HG02943 (cell line): Measurements from ENCODE around the gene SELL.
A peak's percentile ranks its signal among the peaks of the same experiment; 100 is the strongest.
"Not testable (repeated sequence)": the region's sequence is repeated elsewhere in the genome, so short reads cannot be mapped to it uniquely, and the experiment has no call there.

Experiments
- ATAC-seq: cut with Tn5 transposase; IDR thresholded peaks from one replicate; pipeline ENCODE4 v1.9.1; 2021; ENCODE audit warnings: mild to moderate bottlenecking, low read depth, moderate library complexity; ENCODE audit not compliant: unreplicated experiment

The SELL gene

DNA sequence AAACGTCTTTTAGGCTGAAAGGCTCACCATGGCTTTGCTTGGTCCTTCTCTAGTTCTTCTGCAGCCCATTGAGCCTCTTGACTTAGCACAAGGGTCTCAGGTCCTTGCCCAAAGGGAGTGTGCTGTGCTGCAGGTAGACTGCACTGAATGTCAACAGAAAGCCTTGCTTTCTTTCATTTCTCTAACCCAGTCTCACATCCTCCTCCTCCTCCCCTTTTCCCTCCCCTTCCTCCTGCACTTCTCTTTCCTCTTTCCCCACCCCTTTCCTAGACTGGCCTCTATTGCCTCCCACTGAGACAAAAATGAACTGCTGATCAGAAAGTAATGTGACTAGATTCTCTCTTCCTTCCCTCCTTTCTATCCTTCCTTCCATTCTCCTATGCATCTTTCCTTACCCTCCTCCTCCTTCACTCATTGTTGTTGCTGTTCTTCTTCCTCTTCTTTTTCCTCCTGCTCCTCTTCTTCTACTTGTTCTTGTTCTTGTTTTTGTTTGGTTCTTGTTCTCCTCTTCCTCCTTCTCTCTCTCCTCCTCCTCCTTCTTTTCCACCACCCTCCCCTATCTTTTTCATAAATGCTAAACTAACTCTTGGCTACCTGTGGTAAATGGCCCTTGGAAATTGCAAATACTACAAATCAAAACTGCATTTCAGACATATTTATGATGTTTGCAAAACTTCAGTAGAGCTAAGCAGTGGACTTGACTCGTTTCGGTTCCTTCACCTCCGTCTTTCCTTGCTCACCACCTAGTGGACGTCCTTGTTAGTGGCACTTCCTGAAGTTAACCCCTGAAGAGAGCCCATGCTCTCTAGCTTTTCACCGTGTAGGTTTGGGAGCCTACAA lies at the start of gene SELL:
SELL (minus strand) TSS at position 152 of the 840 bp plus-strand sequence; CDS start at position 30, 122 bp downstream.
- peak; percentile 72 for ATAC-seq

DNA sequence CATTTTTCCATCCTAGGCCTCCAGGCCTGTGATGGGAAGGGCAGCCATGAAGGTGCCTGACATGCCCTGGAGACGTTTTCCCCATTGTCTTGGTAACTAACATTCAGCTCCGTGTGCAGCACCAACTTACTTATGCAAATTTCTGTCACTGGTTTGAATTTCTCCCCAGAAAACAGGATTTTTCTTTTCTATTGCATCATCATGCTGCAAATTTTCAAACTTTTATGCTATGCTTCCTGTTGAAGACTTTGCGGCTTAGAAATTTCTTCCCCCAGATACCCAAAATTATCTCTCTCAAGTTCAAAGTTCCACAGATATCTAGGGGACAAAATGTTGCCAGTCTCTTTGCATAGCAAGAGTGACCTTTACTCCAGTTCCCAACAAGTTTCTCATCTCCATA lies 47.6 kb upstream of the SELL start:
- no peak for ATAC-seq

DNA sequence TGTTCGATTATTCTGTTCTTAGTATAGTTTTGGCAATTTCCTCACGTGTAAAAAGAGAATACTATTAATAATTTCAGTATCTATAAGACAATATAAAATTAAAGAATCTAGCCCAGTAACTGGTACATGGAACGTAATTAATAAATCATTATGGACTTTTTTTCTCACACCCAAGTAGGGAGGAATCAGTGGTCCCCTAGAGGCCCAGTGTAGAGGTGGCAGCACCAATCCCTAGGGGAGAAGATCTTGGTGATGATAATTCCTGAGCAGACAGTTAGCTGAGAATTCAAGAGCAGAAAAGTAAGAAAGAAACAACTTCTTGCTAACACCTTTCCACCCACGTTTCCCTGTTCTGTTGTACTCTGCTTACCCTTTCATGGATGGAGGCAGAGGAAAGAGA lies 42.1 kb upstream of the SELL start:
- no peak for ATAC-seq

DNA sequence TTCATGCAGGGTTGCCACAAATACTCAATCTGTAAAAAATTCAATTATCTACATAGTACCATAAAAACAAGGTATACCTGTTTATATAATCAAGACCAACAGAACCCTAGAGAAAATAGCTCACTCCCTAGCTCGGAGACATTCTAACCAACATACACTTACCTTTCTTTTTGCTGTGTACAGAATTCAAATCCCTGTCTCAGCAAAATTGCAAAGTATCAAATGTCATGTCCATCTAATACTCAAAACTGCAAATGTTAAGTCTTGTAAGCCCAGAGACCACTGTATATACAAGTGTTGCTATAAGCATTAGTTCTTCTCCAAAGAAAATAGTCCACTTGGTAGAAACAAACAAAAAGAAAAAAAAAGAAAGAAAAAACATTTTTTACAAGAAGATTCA lies 38.6 kb upstream of the SELL start:
- ATAC-seq: no peak

DNA sequence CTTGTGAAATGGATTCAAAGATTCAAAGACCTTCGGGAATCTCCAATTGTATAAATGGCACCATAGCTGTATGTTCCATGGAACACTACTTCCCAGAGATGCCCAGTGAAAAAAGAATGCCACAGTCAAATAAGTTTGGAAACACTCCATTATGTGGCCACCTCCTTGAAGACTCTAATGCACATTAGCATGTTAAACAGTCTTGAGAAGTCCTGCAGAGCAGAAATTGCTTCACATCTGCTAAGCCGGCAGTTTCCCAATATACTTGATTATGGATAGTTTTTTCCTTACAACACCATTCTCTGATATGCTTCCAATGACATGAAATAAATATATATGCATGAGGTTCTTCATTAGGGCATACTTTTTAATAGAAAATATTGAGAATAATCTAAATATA lies 35.1 kb upstream of the SELL start:
- no peak for ATAC-seq

DNA sequence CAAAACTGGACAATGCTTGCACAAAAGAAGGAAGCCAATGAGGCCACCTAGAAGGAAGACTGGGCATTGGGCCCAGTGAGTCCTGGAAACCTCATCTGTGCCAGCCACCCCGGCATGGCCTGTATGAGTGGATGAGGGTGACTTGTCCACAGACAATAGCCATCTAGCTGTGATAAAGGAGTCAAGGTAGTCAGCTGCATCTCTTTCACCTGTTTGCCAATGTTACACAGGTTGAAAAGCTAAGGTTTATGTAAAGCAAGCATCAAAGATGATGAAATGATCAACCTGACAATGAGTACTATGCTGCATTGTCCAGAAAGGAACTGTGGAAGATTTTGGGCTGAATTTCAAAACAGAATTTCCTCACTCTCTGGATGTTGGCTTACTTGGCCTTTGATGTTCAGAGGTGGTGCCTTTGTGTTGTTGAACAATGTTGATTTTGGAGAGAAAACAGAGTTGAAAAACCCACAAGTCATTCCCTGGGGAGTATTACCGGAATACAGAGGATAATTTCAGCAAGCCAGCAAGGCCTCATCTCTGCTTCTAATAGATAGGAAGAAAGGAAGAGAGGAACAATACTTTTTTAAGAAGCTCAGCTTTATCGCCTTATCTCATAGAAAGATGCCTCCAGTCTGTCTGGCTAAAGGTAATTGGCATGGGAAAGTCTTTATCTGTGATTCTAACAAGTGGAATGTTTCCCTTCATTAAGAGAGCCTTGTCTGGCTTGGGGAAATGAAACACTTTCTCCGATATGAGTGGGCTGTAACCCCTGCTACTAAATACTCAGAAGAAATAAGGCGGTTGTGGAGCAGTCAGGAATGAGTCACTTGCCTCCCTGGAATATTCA lies 33.8 kb upstream of the SELL start:
- ATAC-seq: no peak

DNA sequence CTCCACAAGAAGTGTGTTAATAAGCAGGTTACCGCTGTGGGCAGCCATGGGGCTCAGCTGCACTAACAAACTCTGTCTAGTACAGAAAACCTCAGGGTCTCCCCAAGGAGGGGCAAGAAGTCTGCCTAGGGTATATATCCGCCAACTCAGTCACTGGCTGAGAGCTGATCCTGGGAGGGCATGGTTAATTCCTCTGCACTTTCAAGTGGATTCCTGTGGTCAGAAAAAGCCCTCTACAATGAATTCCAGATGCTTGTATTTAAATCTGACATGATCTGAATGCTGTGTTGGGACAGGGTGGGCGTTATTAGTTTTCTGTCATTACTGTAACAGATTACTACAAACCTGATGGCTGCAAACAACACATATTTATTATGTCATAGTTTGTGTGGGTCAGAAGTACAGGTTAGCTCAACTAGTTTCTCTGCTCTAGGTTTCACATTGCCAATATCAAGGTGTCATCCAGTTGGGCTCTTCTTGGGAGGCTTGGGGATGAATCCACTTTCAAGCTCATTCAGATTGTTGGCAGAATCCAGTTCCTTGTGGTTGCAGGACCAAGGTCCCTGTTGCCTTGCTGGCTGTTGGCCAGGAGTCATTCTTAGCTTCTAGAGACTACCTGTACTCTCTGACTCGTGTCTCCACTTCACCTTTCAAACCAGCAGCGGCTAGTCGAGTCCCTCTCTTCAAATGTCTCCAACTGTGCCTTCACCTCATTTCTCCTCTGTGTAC lies 30.4 kb upstream of the SELL start:
- ATAC-seq: no peak

DNA sequence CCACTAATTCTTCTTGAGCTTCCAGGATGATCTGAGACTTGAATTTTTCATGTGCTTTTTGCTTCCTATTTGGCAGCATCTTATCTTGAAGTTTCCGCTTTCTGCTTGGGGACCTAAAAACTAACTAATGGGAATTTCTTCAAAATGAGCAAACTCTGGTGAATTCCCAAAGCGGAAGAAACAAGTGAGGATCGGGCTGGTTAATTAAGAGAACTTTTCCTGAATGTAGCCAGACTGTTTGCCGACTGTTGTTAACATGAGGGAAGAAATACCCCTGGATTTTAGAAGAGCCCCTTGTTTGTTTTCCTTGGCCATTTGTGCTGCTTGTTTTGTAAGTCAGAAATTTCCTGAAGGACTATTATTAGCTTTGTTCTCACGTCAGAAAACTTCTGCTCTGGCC lies 28.6 kb upstream of the SELL start:
- no peak for ATAC-seq

DNA sequence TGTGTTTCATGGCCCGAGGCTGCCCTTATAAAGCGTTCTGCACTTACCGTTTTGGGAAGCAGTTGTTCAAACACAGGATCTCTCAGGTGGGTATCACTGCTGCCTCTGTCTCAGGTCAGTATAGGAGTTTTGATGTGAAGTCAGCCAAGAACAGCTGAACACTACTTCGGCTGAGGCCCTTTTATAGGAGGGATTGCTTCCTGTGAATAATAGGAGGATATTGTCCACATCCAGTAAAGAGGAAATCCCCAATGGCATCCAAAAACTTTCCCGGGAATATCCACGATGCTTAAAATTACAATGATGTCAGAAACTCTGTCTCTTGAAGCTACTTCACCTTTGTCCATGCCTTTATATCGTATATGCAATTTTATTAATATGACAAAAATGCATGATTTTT lies 22.5 kb upstream of the SELL start, which contains the start of gene SELE:
SELE (minus strand) TSS at position 156 of the 400 bp plus-strand sequence. CDS start 467 bp downstream, outside the sequence.
- no peak for ATAC-seq

DNA sequence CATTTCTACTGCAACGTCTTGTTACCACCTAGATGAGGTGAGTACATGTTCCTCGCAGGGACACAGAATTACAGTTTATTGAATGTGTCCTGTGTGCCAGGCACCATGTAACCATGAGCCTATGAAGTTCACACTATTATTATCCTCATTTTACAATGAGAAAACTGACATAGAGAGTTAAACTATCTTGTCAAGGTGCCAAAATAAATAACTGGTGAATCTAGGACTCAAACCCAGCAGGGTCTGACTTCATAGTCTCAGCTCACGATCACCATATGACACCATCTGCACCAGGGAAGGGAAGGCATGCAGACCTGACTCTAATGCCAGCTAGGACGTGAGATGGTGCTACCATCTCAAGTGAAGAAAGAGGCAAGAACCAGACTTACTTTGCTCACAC lies 20.0 kb upstream of the SELL start:
- ATAC-seq: no peak

DNA sequence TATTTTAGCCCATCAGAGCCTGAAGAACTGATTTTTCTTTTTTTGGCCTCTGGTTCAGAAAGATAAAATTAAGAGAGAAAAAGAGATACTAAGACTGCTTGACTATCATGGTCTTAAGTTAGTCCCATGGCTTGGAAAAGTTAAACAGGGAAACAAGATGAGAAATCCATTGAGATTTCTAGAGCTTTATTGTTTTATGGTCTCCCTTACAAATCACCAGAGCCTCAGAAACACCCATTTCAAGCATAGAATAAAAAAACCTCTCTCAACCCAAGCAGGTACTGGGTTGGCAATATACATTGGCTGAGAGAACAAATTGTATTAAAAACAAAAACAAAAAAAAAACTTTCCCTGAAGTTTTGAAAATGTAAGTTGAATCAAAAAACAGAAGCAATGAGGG lies 18.6 kb upstream of the SELL start:
- ATAC-seq: no peak

DNA sequence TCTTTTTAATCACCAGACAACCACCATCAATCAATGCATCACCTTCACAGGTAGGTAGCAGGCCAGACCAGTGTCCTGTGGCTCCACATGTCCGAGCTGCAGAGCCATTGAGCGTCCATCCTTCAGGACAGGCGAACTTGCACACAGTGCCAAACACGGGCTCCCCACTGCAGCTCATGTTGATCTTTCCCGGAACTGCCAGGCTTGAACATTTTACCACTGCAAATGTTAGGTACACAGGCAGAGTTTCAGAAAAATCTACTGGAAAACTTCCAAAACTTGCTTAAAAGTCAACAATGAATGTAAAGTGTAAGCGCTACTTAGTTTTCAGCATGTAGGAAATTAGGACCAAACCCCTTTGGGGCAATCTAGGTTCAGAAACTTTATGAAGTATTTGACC lies 15.9 kb upstream of the SELL start:
- no peak for ATAC-seq

DNA sequence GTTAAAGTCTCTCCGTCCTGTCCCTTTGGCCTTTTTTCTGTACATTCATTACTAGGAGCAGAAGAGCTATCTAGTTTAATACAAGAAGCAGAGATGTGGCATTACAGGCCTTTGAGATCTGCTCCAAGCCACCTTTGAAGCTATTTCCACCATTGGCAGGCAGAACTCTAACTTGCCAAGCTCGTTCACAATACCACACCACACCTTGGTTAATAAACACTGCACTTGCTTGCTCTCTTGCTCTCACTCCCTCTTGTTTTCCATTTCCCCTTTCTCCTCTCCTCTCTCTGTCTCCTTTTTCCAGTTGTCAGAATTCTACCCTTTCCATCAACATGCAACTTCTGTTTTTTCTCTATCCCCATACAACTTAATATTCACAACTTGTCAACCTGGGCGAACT lies 15.4 kb upstream of the SELL start:
- ATAC-seq: no peak

DNA sequence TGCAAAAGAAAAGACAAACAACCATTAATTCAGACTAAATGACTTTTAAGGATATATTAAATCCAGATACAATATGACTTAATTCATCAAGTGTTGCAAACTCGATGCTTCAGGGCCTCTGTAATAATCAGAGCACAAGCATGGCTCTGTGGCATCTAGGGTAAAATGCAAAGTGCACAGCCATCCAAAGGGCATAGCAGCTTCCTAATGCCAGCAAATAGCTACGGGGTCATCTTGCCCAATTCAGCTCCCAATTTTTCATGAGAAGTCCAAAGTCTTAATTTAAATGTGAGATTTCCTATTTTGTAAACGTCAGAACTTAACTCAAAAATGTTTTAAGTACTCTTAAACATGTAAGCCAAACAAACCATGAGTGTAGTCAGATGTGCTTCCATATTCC lies 14.5 kb upstream of the SELL start:
- no peak for ATAC-seq

DNA sequence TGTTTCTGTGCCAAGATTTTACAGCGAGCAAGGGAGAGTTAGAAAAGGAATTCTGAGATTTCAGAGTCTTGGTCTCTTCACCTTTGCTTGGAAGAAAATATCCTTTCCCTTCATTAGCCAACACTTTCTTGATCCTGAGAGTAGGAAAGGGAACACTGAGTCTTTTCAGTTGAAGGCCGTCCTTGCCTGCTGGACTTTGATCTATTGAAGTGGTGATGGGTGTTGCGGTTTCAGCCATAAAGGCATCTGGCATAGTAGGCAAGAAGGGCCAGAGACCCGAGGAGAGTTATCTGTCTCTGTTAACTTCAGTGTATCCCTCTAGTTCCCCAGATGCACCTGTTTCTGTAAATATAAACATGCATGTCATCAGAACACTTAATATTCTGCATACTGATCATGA lies 12.7 kb upstream of the SELL start:
- ATAC-seq: no peak

DNA sequence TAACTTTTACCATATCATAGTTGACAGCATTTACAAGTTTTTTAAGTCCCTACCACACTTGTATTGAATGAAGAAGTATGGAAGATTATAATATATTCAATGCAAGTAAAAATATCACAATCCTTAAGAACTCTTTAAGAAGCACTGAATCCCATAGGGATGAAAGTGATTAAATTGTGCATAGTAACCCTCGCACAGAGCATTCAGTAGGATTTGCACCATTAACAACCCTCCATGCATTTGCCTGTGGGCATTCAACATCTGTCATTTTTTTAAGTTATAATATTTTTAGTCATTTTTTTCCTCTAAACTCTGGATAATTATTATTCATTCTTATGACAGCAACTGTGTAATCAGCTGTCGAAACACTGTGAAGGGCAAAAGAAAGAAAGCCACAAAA lies 12.3 kb upstream of the SELL start:
- no peak for ATAC-seq

DNA sequence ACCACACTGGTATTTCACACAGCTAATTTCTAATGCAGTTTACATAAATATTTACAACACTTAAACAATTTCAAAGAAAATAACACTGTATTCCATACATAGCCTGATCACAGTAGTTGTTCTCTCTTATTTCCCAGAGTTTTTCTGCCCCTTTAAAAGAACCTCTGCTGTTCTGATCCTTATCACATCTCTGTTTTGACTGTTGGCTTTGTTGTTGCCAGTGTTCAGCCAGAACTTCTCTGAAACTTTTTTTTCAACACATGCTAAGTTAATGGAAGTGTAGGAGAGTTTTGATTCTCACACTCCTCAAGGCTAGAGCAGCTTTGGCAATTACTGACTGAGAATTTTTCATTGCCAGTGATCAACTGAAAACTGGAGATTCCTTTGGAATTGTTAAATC lies 11.4 kb upstream of the SELL start:
- no peak for ATAC-seq

DNA sequence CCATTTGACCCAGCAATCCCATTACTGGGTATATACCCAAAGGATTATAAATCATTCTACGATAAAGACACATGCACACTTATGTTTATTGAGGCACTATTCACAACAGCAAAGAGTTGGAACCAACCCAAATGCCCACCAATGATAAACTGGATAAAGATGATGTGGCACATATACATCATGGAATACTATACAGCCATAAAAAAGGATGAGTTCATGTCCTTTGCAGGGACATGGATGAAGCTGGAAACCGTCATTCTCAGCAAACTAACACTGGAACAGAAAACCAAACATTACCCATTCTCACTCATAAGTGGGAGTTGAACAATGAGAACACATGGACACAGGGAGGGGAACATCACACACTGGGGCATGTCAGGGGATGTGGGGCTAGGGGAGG lies 3.7 kb upstream of the SELL start:
- not testable (repeated sequence) for ATAC-seq

DNA sequence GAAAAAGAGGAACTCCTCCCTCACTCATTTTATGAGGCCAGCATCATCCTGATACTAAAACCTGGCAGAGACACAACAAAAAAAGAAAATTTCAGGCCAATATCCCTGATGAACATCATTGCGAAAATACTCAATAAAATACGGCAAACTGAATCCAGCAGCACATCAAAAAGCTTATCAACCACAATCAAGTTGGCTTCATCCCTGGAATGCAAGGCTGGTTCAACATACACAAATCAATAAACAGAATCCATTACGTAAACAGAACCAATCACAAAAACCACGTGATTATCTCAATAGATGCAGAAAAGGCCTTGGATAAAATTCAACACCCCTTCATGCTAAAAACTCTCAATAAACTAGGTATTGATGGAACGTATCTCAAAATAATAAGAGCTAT lies 1.7 kb upstream of the SELL start:
- ATAC-seq: not testable (repeated sequence)

DNA sequence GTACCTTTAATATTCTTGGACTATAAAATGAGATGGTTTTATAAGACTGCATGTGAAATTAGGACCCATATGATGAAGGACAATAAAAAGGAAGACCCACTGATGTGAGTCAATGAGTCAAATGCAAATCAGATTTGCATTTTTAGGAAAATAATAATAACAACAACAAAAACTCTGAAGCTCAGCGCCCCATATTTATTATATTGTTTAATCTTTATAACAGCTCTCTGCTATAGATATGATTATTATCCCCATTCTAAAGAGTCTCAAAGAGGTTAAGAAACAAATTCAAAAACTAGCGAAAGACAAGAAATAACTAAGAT lies 850 bp upstream of the SELL start:
- ATAC-seq: no peak

DNA sequence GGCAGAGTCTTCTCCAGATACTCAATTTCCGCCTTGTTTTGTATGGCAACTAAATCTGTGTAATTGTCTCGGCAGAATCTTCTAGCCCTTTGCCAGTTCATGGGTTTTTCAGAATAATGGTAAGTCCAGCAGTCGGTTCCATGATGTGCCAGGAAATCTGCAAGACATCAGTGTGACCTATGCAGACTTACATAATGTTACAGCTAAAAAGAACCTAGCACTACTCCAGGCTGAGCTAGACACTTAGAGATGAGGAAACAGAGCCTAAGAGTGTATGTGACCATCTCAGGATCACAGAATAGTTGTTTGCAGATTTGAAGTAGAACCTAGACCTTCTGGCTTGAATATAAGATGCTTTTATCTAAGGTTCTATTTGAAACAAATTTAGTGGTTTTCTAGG lies 2.8 kb downstream of the SELL start:
- ATAC-seq: no peak
